Activated naive CD8-positive, alpha-beta T cell treated with anti-CD3 and anti-CD28 coated beads for 36 hours (primary cell): Measurements from ENCODE around the gene UBE2E2. TPM values are rescaled to one million over a fixed set of nuclear protein-coding genes. Genes with fewer than 3 reads are reported as not detected.
"Not testable (repeated sequence)": the region's sequence is repeated elsewhere in the genome, so short reads cannot be mapped to it uniquely, and the experiment has no call there.

Experiments used
- DNase-seq: peaks from one replicate; pipeline ENCODE4 v3.0.0; 2021
- H3K27ac Mint-ChIP-seq: one replicate; pipeline ENCODE4 v1.8.0; 2022; ENCODE audit warnings: mild to moderate bottlenecking, moderate library complexity, mixed read lengths
- H3K27me3 Mint-ChIP-seq: one replicate; pipeline ENCODE4 v1.8.0; 2022; ENCODE audit warnings: mild to moderate bottlenecking, mixed read lengths
- H3K36me3 Mint-ChIP-seq: one replicate; pipeline ENCODE4 v1.8.0; 2021; ENCODE audit warnings: mild to moderate bottlenecking, mixed read lengths
- H3K4me1 Mint-ChIP-seq: one replicate; pipeline ENCODE4 v1.8.0; 2021; ENCODE audit warnings: mixed read lengths
- H3K4me3 Mint-ChIP-seq: one replicate; pipeline ENCODE4 v1.8.0; 2022; ENCODE audit warnings: mild to moderate bottlenecking, moderate library complexity, mixed read lengths
- H3K9me3 Mint-ChIP-seq: one replicate; pipeline ENCODE4 v1.8.0; 2022; ENCODE audit warnings: mixed read lengths
- total RNA-seq, 2 experiments: library from RNA; stranded (reverse); gene quantifications; one replicate each; pipeline ENCODE4 v1.2.3, GENCODE V29; 2021

Gene UBE2E2
- total RNA-seq, 2 experiments from 2014 or later = 13.2 to 18.1 TPM

GRCh38 chr3:23341147-23341838 is 138.2 kb downstream of the UBE2E2 start:
- H3K4me1 Mint-ChIP-seq = peaks cover 21% of the 10 kb centered on the region
- DNase-seq = no peak
- H3K9me3 Mint-ChIP-seq = no peaks in the 10 kb centered on the region
- H3K27me3 Mint-ChIP-seq = no peaks in the 10 kb centered on the region
- peaks cover 11% of the 10 kb centered on the region for H3K36me3 Mint-ChIP-seq
- H3K27ac Mint-ChIP-seq = no peak overlapping the region
- H3K4me3 Mint-ChIP-seq = no peak overlapping the region

GRCh38 chr3:23342343-23342742 is 139.2 kb downstream of the UBE2E2 start:
- DNase-seq = no peak
- Mint-ChIP-seq H3K4me1 (peaks cover 21% of the 10 kb centered on the region), H3K9me3 (no peaks in the 10 kb centered on the region), H3K4me3 (no peak overlapping the region), H3K27ac (no peak overlapping the region), H3K36me3 (peaks cover 18% of the 10 kb centered on the region), H3K27me3 (no peaks in the 10 kb centered on the region)

GRCh38 chr3:23343509-23343908 is 140.4 kb downstream of the UBE2E2 start:
- Mint-ChIP-seq H3K4me3 (no peak overlapping the region), H3K27me3 (no peaks in the 10 kb centered on the region), H3K4me1 (peaks cover 19% of the 10 kb centered on the region), H3K9me3 (no peaks in the 10 kb centered on the region), H3K27ac (no peak overlapping the region), H3K36me3 (peaks cover 19% of the 10 kb centered on the region)
- DNase-seq = no peak

GRCh38 chr3:23344886-23345285 is 141.8 kb downstream of the UBE2E2 start:
- H3K4me1 Mint-ChIP-seq = peaks cover 15% of the 10 kb centered on the region
- no peak overlapping the region for H3K4me3 Mint-ChIP-seq
- no peak overlapping the region for H3K27ac Mint-ChIP-seq
- H3K36me3 Mint-ChIP-seq = peaks cover 28% of the 10 kb centered on the region
- no peaks in the 10 kb centered on the region for H3K27me3 Mint-ChIP-seq
- DNase-seq = no peak
- H3K9me3 Mint-ChIP-seq = no peaks in the 10 kb centered on the region

- not testable (repeated sequence) for H3K9me3 Mint-ChIP-seq, H3K27ac Mint-ChIP-seq, H3K4me1 Mint-ChIP-seq, H3K4me3 Mint-ChIP-seq, H3K27me3 Mint-ChIP-seq, DNase-seq
- H3K36me3 Mint-ChIP-seq = peaks cover 20% of the 10 kb centered on the region
These were observed 146.3 kb downstream of the UBE2E2 start for GRCh38 chr3:23349444-23349843.

- Mint-ChIP-seq H3K27me3 (no peaks in the 10 kb centered on the region), H3K9me3 (peaks cover 9% of the 10 kb centered on the region), H3K4me3 (no peak overlapping the region), H3K4me1 (no peaks in the 10 kb centered on the region), H3K27ac (no peak overlapping the region), H3K36me3 (peaks cover 2% of the 10 kb centered on the region)
- DNase-seq = no peak
These were observed 153.0 kb downstream of the UBE2E2 start for GRCh38 chr3:23356169-23356568.

- no peaks in the 10 kb centered on the region for H3K4me1 Mint-ChIP-seq
- DNase-seq = no peak
- no peaks in the 10 kb centered on the region for H3K27me3 Mint-ChIP-seq
- H3K36me3 Mint-ChIP-seq = peaks cover 2% of the 10 kb centered on the region
- peaks cover 6% of the 10 kb centered on the region for H3K9me3 Mint-ChIP-seq
- H3K4me3 Mint-ChIP-seq = no peak overlapping the region
- no peak overlapping the region for H3K27ac Mint-ChIP-seq
These were observed 153.8 kb downstream of the UBE2E2 start for GRCh38 chr3:23356923-23357322.

GRCh38 chr3:23359116-23359515 is 156.0 kb downstream of the UBE2E2 start:
- H3K9me3 Mint-ChIP-seq = peaks cover 16% of the 10 kb centered on the region
- H3K27ac Mint-ChIP-seq = no peak overlapping the region
- no peaks in the 10 kb centered on the region for H3K4me1 Mint-ChIP-seq
- no peaks in the 10 kb centered on the region for H3K27me3 Mint-ChIP-seq
- H3K4me3 Mint-ChIP-seq = no peak overlapping the region
- no peak for DNase-seq
- peaks cover 9% of the 10 kb centered on the region for H3K36me3 Mint-ChIP-seq

GRCh38 chr3:23365066-23365465 is 161.9 kb downstream of the UBE2E2 start:
- DNase-seq = no peak
- H3K4me3 Mint-ChIP-seq = no peak overlapping the region
- peaks cover 20% of the 10 kb centered on the region for H3K9me3 Mint-ChIP-seq
- no peak overlapping the region for H3K27ac Mint-ChIP-seq
- H3K36me3 Mint-ChIP-seq = peaks cover 12% of the 10 kb centered on the region
- no peaks in the 10 kb centered on the region for H3K27me3 Mint-ChIP-seq
- no peaks in the 10 kb centered on the region for H3K4me1 Mint-ChIP-seq

GRCh38 chr3:23368731-23369130 is 165.6 kb downstream of the UBE2E2 start:
- no peaks in the 10 kb centered on the region for H3K4me1 Mint-ChIP-seq

GRCh38 chr3:23372285-23372684 is 169.2 kb downstream of the UBE2E2 start:
- H3K9me3 Mint-ChIP-seq = peaks cover 2% of the 10 kb centered on the region
- H3K27me3 Mint-ChIP-seq = no peaks in the 10 kb centered on the region
- H3K36me3 Mint-ChIP-seq = no peaks in the 10 kb centered on the region
- H3K4me1 Mint-ChIP-seq = peaks cover 10% of the 10 kb centered on the region
- no peak for DNase-seq
- no peak overlapping the region for H3K4me3 Mint-ChIP-seq
- H3K27ac Mint-ChIP-seq = no peak overlapping the region

More at GRCh38 chr3:23368731-23369130, 165.6 kb downstream of the UBE2E2 start:
- DNase-seq = no peak
- H3K9me3 Mint-ChIP-seq = peaks cover 11% of the 10 kb centered on the region
- peaks cover 6% of the 10 kb centered on the region for H3K36me3 Mint-ChIP-seq
- no peak overlapping the region for H3K27ac Mint-ChIP-seq
- no peaks in the 10 kb centered on the region for H3K27me3 Mint-ChIP-seq
- no peak overlapping the region for H3K4me3 Mint-ChIP-seq

GRCh38 chr3:23376516-23377248 is 173.6 kb downstream of the UBE2E2 start:
- Mint-ChIP-seq H3K4me1 (peaks cover 19% of the 10 kb centered on the region), H3K9me3 (peaks cover 2% of the 10 kb centered on the region), H3K4me3 (no peak overlapping the region), H3K27ac (no peak overlapping the region), H3K27me3 (no peaks in the 10 kb centered on the region), H3K36me3 (no peaks in the 10 kb centered on the region)
- DNase-seq = no peak

GRCh38 chr3:23377928-23378672 is 175.0 kb downstream of the UBE2E2 start:
- H3K4me3 Mint-ChIP-seq = no peak overlapping the region
- H3K36me3 Mint-ChIP-seq = no peaks in the 10 kb centered on the region
- H3K27ac Mint-ChIP-seq = no peak overlapping the region
- H3K4me1 Mint-ChIP-seq = peaks cover 19% of the 10 kb centered on the region
- peaks cover 2% of the 10 kb centered on the region for H3K9me3 Mint-ChIP-seq
- no peaks in the 10 kb centered on the region for H3K27me3 Mint-ChIP-seq
- no peak for DNase-seq

- H3K4me1 Mint-ChIP-seq = peaks cover 7% of the 10 kb centered on the region
- peaks cover 2% of the 10 kb centered on the region for H3K9me3 Mint-ChIP-seq
- no peak overlapping the region for H3K27ac Mint-ChIP-seq
- H3K27me3 Mint-ChIP-seq = no peaks in the 10 kb centered on the region
- H3K4me3 Mint-ChIP-seq = no peak overlapping the region
- no peaks in the 10 kb centered on the region for H3K36me3 Mint-ChIP-seq
- DNase-seq = no peak
These were observed 180.7 kb downstream of the UBE2E2 start for GRCh38 chr3:23383875-23384274.

GRCh38 chr3:23385327-23385726 is 182.2 kb downstream of the UBE2E2 start:
- Mint-ChIP-seq H3K36me3 (peaks cover 3% of the 10 kb centered on the region), H3K4me1 (peaks cover 6% of the 10 kb centered on the region), H3K4me3 (no peak overlapping the region), H3K27me3 (no peaks in the 10 kb centered on the region), H3K9me3 (no peaks in the 10 kb centered on the region), H3K27ac (no peak overlapping the region)
- DNase-seq = no peak
